Gastroesophageal sphincter (tissue), 4 donors: Measurements from ENCODE around the gene AGRN. TPM values are rescaled to one million over a fixed set of nuclear protein-coding genes. Genes with fewer than 3 reads are reported as not detected.
"Not testable (repeated sequence)": the region's sequence is repeated elsewhere in the genome, so short reads cannot be mapped to it uniquely, and the experiment has no call there.

Experiments
- ATAC-seq: fragments of 150-250 bp; one replicate; pipeline ENCODE4 v1.9.1; 2016; ENCODE audit warnings: mild to moderate bottlenecking, moderate library complexity
- H3K27ac ChIP-seq, 4 donors: fragments of 200-600 bp; sonication (generic) in 3 of 4; 1 replicate in 3 of 4; 2 replicates in 1 of 4; pipeline ENCODE4 v1.5.1; 2016 to 2019
- H3K27me3 ChIP-seq: fragments of 200-600 bp; sonication (generic); one replicate; pipeline ENCODE4 v1.5.1; 2019
- H3K36me3 ChIP-seq, 2 donors: fragments of 200-600 bp; sonication (generic); one replicate each; pipeline ENCODE4 v1.5.1; 2019; ENCODE audit warnings: control low read depth in 1 of 2
- H3K4me1 ChIP-seq, 3 donors: fragments of 200-600 bp; sonication (generic); 1 replicate in 2 of 3; 2 replicates in 1 of 3; pipeline ENCODE4 v1.5.1; 2016 to 2019; ENCODE audit warnings: control low read depth in 2 of 3
- H3K4me3 ChIP-seq, 2 donors: fragments of 200-600 bp; sonication (generic); one replicate each; pipeline ENCODE4 v1.5.1; 2019; ENCODE audit warnings: mild to moderate bottlenecking in 1 of 2, moderate library complexity in 1 of 2
- H3K9me3 ChIP-seq, 3 donors: fragments of 200-600 bp; sonication (generic); one replicate each; pipeline ENCODE4 v1.5.1; 2017 to 2019; ENCODE audit warnings: control low read depth in 2 of 3
- EP300 ChIP-seq: sonication (generic); formaldehyde crosslinking; IDR thresholded peaks from one replicate; pipeline ENCODE4 v1.6.1; 2017; ENCODE audit warnings: antibody characterized with exemption, mild to moderate bottlenecking
- POLR2A ChIP-seq, 2 donors: fragments of 450-650 bp; IDR thresholded peaks; one replicate each; pipeline ENCODE4 v1.6.1; 2017; ENCODE audit warnings: antibody characterized with exemption in 2 of 2, mild to moderate bottlenecking in 2 of 2, moderate library complexity in 1 of 2
- POLR2AphosphoS5 ChIP-seq: sonication (generic); formaldehyde crosslinking; IDR thresholded peaks from one replicate; pipeline ENCODE4 v1.6.1; 2017; ENCODE audit warnings: antibody characterized with exemption
- WGBS, 2 donors: methylation state at CpG; one replicate each; pipeline ENCODE4 v1.1.5; 2018; ENCODE audit warnings: low coverage in 1 of 2; 5-methylcytosine and 5-hydroxymethylcytosine counted together
- total RNA-seq, 4 donors: library from RNA; depleted of rRNA; stranded (reverse); fragments of >200 nt; gene quantifications; one replicate each; pipeline ENCODE4 v1.1.0, GENCODE V29; 2016
- TF ChIP-seq, protein P1 (sequence below), 4 experiments: fragments of 200-600 bp in 2 of 4; fragments of 450-650 bp in 2 of 4; sonication (generic) in 1 of 4; IDR thresholded peaks; one replicate each; pipeline ENCODE4 v1.5.1; 2017 to 2019; ENCODE audit warnings: antibody characterized with exemption in 4 of 4, mild to moderate bottlenecking in 2 of 4, moderate library complexity in 2 of 4

Gene AGRN
- total RNA-seq, 4 donors from 2014 or later: 18.0 to 33.6 (median 23.5) TPM

DNA sequence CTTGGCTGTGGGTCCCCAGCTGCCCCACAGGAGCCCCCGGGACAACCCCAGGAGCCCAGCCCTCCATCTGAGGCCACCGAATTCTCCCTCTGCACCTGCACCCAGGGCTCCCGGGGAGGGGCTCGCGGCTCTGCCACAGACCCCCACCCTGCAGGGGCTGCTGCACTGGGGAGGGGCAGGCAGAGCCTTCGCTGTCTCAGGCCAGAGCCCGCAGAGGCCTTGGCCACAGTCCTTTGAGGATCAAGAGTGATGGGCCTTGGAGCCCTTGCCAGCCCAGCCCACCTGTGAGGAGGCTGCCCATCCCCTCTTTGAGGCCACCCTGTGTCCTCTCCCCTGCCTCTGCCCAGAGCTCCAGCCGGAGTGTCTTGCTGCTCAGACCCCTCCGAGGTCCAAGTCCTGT is 44.6 kb upstream of the AGRN start:
- TF ChIP-seq, protein P1, sequence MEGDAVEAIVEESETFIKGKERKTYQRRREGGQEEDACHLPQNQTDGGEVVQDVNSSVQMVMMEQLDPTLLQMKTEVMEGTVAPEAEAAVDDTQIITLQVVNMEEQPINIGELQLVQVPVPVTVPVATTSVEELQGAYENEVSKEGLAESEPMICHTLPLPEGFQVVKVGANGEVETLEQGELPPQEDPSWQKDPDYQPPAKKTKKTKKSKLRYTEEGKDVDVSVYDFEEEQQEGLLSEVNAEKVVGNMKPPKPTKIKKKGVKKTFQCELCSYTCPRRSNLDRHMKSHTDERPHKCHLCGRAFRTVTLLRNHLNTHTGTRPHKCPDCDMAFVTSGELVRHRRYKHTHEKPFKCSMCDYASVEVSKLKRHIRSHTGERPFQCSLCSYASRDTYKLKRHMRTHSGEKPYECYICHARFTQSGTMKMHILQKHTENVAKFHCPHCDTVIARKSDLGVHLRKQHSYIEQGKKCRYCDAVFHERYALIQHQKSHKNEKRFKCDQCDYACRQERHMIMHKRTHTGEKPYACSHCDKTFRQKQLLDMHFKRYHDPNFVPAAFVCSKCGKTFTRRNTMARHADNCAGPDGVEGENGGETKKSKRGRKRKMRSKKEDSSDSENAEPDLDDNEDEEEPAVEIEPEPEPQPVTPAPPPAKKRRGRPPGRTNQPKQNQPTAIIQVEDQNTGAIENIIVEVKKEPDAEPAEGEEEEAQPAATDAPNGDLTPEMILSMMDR (IDR thresholded peaks at IDR 0.05): no peak
- TF ChIP-seq EP300: no peak
- TF ChIP-seq POLR2AphosphoS5: no peak
- TF ChIP-seq POLR2A (IDR thresholded peaks at IDR 0.05): no peak
- H3K4me3 ChIP-seq: peak overlapping the region in 1 of 2 donors; percentile 44
- ATAC-seq: no peak
- WGBS, 2 donors: 37 to 65% methylated on average over 2 of the region's 9 CpGs
- H3K27ac ChIP-seq: no peak overlapping the region
- H3K36me3 ChIP-seq: no peaks in the 10 kb centered on the region
- peaks cover 0 to 14% (median 5%) of the 10 kb centered on the region in 3 donors for H3K4me1 ChIP-seq
- peaks cover 75% of the 10 kb centered on the region for H3K27me3 ChIP-seq
- no peaks in the 10 kb centered on the region for H3K9me3 ChIP-seq

DNA sequence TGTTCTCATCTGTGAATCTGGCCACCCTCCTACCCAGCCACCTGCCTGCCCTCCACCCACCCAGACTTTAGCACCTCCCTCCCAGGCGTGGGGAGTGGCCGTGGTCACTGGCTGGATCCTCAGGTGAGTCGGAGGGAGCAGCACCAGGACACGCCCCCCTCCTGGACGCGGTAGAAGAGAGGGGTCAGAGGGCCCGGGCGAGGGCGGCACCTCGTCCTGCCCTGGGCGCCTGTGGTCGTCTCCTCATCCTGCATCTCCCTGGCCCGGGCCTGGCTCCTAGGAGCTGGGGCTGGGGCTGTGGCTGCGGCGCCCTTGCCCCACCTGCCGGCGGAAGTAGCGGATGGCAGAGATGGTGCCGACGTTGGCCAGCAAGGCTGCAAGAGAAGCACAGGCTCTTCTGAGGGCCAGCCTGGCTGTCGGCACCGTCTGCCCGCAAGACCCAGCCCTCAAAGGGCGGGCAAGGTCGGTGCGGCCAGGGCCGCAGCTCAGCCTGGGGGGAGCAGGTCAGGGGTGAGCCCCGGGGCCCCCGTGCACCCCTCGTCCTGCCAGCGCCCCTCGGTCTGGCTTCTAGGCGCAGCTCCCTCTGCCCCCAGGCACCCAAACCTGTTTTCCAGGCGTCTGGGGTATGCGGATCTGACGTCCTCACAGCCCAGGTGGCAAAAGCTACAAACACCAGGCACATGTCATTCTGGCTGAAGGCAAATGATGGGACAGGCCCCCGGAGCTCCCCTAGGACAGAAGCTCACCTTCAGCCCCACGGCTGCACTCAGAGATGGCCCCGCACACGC is 43.8 kb upstream of the AGRN start:
- TF ChIP-seq, protein P1 (IDR thresholded peaks at IDR 0.05): peak in 3 of 4 experiments; percentile 69 to 86 (median 79)
- TF ChIP-seq POLR2A (IDR thresholded peaks at IDR 0.05): no peak
- peak overlapping the region in 3 of 4 donors; percentile 37 to 46 (median 44) for H3K27ac ChIP-seq
- peaks cover 75% of the 10 kb centered on the region for H3K27me3 ChIP-seq
- WGBS, 2 donors: no CpG with 5 or more reads among the region's 40 CpGs
- peaks cover 0 to 14% (median 5%) of the 10 kb centered on the region in 3 donors for H3K4me1 ChIP-seq
- peak; percentile 81 for ATAC-seq
- H3K36me3 ChIP-seq: no peaks in the 10 kb centered on the region
- no peaks in the 10 kb centered on the region for H3K9me3 ChIP-seq
- H3K4me3 ChIP-seq: peak overlapping the region; percentile 8 to 44

DNA sequence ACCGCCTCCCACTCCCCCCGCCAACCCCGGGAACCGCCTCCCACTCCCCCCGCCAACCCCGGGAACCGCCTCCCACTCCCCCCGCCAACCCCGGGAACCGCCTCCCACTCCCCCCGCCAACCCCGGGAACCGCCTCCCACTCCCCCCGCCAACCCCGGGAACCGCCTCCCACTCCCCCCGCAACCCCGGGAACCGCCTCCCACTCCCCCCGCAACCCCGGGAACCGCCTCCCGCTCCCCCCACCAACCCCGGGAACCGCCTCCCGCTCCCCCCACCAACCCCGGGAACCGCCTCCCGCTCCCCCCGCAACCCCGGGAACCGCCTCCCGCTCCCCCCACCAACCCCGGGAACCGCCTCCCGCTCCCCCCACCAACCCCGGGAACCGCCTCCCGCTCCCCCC is 43.1 kb upstream of the AGRN start:
- H3K4me3 ChIP-seq: peak overlapping the region in 1 of 2 donors; percentile 44
- not testable (repeated sequence) for H3K27ac ChIP-seq, H3K36me3 ChIP-seq, H3K9me3 ChIP-seq, ATAC-seq
- H3K4me1 ChIP-seq: peaks cover 0 to 14% (median 5%) of the 10 kb centered on the region in 3 donors
- no CpG with 5 or more reads among the region's 39 CpGs for WGBS, 2 donors
- H3K27me3 ChIP-seq: peaks cover 74% of the 10 kb centered on the region

DNA sequence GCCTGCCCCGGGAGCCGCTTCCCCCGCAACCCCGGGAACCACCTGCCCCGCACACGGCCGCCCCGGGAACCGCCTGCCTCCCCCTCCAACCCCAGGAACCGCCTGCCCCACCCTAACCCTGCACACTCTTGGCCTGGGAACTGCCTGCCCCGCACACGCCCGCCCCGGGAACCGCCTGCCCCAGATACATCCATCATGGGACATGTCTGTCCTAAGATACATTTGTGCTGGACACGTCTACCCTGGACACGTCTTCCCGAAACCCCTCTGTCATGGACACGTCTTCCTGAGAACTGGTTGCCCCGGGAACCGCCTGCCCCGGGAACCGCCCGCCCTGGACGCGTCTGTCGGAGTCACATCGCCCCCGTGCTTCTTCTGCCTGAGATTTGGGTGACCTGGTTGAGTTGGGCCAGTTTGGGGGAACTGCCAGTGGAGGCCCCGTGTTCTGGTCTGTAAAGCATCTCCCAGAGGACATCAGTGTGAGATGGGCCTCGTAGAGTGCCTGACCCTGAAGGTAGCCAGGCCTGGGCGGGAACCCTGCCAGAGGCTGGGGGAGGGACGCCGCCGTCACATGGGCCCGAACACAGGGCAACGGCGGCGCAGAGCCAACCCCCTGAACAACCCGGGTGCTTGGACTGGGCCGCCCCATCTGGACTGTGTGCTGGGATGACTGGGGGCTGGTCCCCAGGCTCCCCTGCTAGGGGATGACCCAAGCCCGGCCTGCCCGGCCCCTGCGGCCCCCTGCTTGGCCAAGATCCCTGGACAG is 41.7 kb upstream of the AGRN start:
- no peak for ATAC-seq
- no peak overlapping the region for H3K4me3 ChIP-seq
- peaks cover 0 to 14% (median 5%) of the 10 kb centered on the region in 3 donors for H3K4me1 ChIP-seq

More for the DNA sequence above, 41.7 kb upstream of the AGRN start:
- no peaks in the 10 kb centered on the region for H3K9me3 ChIP-seq
- peaks cover 74% of the 10 kb centered on the region for H3K27me3 ChIP-seq
- H3K36me3 ChIP-seq: no peaks in the 10 kb centered on the region
- no CpG with 5 or more reads among the region's 44 CpGs for WGBS, 2 donors
- TF ChIP-seq POLR2A (IDR thresholded peaks at IDR 0.05) (no peak), EP300 (no peak), POLR2AphosphoS5 (no peak)
- TF ChIP-seq, protein P1 (IDR thresholded peaks at IDR 0.05): no peak
- no peak overlapping the region for H3K27ac ChIP-seq
